Effector memory CD8-positive, alpha-beta T cell (primary cell): ENCODE measurements around the gene DDX28.
"Not testable (repeated sequence)": the region's sequence is repeated elsewhere in the genome, so short reads cannot be mapped to it uniquely, and the experiment has no call there.

ENCODE experiments used
- ATAC-seq: fragments of 150-1000 bp; cut with Tn5 transposase; replicated peaks from 2 replicates; pipeline ENCODE4 v1.10.0; 2021; ENCODE audit warnings: mild to moderate bottlenecking, moderate library complexity
- DNase-seq, 3 experiments: peaks; one replicate each; pipeline ENCODE4 v3.0.0; 2021
- H3K27ac Mint-ChIP-seq, 2 donors: one replicate each; pipeline ENCODE4 v1.8.0; 2022; ENCODE audit warnings: mild to moderate bottlenecking in 2 of 2, mixed read lengths in 2 of 2, moderate library complexity in 2 of 2
- H3K27me3 Mint-ChIP-seq, 2 donors: one replicate each; pipeline ENCODE4 v1.8.0; 2022; ENCODE audit warnings: mixed read lengths in 2 of 2
- H3K36me3 Mint-ChIP-seq: one replicate; pipeline ENCODE4 v1.8.0; 2022; ENCODE audit warnings: mild to moderate bottlenecking, moderate library complexity, mixed read lengths; ENCODE audit not compliant: insufficient read depth
- H3K4me1 Mint-ChIP-seq, 2 donors: one replicate each; pipeline ENCODE4 v1.8.0; 2022; ENCODE audit warnings: low read depth in 2 of 2, mixed read lengths in 2 of 2
- H3K4me3 Mint-ChIP-seq, 2 donors: one replicate each; pipeline ENCODE4 v1.8.0; 2022; ENCODE audit warnings: mild to moderate bottlenecking in 2 of 2, mixed read lengths in 2 of 2, moderate library complexity in 2 of 2
- H3K9me3 Mint-ChIP-seq, 2 donors: one replicate each; pipeline ENCODE4 v1.8.0; 2022; ENCODE audit warnings: mixed read lengths in 2 of 2

Gene DDX28

DNA sequence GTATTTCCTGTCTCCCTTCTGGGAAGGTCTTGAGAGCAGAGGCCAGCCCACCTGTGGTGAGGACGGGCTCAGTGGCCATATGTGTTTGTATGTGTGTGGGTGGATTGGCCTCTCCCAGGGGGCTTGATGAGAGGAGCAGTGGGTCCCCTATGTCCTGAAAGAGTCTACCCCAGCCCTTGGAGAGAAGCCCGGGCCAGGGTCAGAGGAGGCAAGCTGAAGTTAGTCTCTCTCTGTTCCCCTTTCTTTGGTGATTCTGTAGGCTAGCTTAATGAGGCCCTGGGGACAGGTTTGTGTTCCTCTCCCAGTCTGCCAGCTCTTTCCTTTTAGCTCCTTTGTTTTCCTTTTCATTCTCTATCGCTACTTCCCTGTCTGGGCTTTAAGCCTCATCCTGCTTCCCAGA, 38.4 kb upstream of the DDX28 start:
- Mint-ChIP-seq H3K36me3 (no peaks in the 10 kb centered on the region), H3K27ac (peak overlapping the region; percentile 90 to 91), H3K27me3 (no peaks in the 10 kb centered on the region), H3K4me1 (peaks cover 55 to 69% of the 10 kb centered on the region in 2 donors), H3K9me3 (no peaks in the 10 kb centered on the region), H3K4me3 (peak overlapping the region; percentile 44 to 76)
- ATAC-seq (no peak), DNase-seq (no peak)

DNA sequence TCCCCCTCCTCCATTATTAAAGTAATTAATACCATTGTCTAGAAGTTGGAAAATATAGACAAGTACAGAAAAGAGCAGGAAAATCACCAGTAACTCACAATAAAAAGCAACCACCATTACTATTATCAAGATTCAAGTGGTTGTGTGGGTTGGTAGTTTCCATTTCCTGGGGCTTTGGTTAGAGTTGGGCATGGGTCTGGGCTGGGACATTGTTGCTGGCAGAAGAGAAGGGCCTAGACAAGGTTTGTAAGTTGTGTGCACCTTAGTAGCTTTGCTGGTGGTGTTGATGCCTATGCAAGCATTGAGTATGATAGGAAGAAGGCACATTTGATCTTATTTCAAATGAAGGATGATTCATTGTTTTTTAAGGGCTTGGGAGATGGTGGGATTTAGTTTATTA, 36.8 kb upstream of the DDX28 start:
- no peak for DNase-seq
- H3K4me1 Mint-ChIP-seq, result peaks cover 44 to 68% of the 10 kb centered on the region in 2 donors
- H3K36me3 Mint-ChIP-seq, result no peaks in the 10 kb centered on the region
- no peaks in the 10 kb centered on the region for H3K9me3 Mint-ChIP-seq
- H3K4me3 Mint-ChIP-seq, result peak overlapping the region in 1 of 2 donors; percentile 50
- no peak for ATAC-seq
- H3K27ac Mint-ChIP-seq, result peak overlapping the region; percentile 90 to 91
- H3K27me3 Mint-ChIP-seq, result no peaks in the 10 kb centered on the region

DNA sequence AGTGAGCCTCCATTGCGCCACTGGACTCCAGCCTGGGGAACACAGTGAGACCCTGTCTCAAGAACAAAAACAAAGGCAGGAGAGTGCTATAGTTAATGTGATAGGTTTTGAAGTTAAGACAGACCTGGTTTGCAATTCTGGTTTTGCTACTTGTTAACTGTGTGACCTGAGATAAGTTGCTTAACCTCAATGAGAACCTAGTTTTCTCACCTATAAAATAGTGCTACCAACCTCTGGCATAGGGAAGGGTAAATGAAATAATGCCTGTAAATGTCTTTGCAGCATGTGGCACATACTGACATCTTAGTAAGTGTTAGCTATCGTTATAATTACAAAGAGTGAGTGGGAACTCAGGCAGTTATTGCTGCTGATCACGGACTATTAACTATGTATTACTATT, 32.4 kb upstream of the DDX28 start:
- ATAC-seq (peak; percentile 16), DNase-seq (no peak)
- no peaks in the 10 kb centered on the region for H3K9me3 Mint-ChIP-seq
- peak overlapping the region in 1 of 2 donors; percentile 66 for H3K27ac Mint-ChIP-seq
- H3K27me3 Mint-ChIP-seq, result no peaks in the 10 kb centered on the region
- peak overlapping the region in 1 of 2 donors; percentile 41 for H3K4me3 Mint-ChIP-seq
- H3K4me1 Mint-ChIP-seq, result peaks cover 11 to 32% of the 10 kb centered on the region in 2 donors
- H3K36me3 Mint-ChIP-seq, result peaks cover 17% of the 10 kb centered on the region

DNA sequence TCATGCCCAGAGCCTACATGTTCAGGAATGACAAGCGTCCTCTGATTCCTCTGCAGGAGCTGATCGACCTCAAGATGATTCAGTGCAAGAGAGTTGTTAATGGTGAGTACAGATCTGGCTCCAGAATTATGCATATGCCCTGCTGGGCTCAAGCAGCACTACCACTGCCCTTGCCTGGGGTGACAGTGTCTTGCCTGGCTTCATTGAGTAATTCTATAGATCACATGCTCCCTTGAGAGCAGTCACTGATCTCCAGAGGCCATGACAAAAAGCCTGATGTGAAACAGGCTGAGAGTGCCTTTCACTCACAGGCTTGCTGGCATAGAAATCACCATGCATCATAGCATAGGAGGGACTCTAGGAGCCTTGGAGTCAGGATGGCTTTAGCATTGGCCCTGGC, 26.4 kb upstream of the DDX28 start:
- peaks cover 23% of the 10 kb centered on the region for H3K36me3 Mint-ChIP-seq
- DNase-seq, result no peak
- H3K9me3 Mint-ChIP-seq, result no peaks in the 10 kb centered on the region
- no peak overlapping the region for H3K4me3 Mint-ChIP-seq
- no peak for ATAC-seq
- H3K27me3 Mint-ChIP-seq, result no peaks in the 10 kb centered on the region
- H3K4me1 Mint-ChIP-seq, result no peaks in the 10 kb centered on the region
- H3K27ac Mint-ChIP-seq, result no peak overlapping the region

DNA sequence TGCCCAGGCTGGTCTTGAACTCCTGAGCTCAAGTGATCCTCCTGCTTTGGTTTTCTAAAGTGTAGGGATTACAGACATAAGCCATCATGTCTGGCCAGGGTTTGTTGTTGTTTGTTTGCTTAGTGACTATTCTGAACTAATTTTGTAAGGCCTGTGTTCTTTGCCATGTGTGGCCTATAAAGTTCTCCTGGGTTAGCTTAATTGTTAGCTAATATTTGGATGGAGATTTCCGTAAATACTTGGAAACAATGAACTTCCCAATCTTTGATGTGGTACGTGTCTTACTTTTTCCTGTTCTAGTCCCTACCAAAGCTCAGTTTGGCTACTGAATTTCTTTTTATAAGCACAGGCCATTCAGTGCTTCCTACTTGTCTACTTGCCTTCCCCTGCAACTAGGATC, 25.0 kb upstream of the DDX28 start:
- H3K27me3 Mint-ChIP-seq, result no peaks in the 10 kb centered on the region
- no peaks in the 10 kb centered on the region for H3K9me3 Mint-ChIP-seq
- ATAC-seq (no peak), DNase-seq (no peak)
- peaks cover 17% of the 10 kb centered on the region for H3K36me3 Mint-ChIP-seq
- H3K4me3 Mint-ChIP-seq, result no peak overlapping the region
- H3K27ac Mint-ChIP-seq, result peak overlapping the region; percentile 41 to 76
- no peaks in the 10 kb centered on the region for H3K4me1 Mint-ChIP-seq

DNA sequence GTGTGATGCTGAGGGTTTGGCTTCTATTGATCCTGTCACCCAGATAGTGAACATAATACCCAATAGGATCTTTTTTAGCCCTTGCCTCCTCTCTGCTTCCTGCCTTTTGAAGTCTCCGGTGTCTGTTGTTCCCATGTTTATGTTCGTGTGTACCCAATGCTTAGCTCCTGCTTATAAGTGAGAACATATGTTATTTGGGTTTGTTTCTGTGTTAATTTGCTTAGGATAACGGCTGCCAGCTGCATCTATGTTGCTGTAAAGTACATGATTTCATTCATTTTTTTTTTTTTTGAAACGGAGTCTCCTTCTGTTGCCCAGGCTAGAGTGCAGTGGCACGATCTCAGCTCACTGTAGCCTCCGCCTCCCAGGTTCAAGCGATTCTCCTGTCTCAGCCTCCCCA, 23.1 kb upstream of the DDX28 start:
- DNase-seq, result no peak
- Mint-ChIP-seq H3K4me1 (no peaks in the 10 kb centered on the region), H3K36me3 (peaks cover 10% of the 10 kb centered on the region), H3K27ac (peak overlapping the region in 1 of 2 donors; percentile 38), H3K4me3 (no peak overlapping the region), H3K27me3 (no peaks in the 10 kb centered on the region), H3K9me3 (no peaks in the 10 kb centered on the region)
- no peak for ATAC-seq

DNA sequence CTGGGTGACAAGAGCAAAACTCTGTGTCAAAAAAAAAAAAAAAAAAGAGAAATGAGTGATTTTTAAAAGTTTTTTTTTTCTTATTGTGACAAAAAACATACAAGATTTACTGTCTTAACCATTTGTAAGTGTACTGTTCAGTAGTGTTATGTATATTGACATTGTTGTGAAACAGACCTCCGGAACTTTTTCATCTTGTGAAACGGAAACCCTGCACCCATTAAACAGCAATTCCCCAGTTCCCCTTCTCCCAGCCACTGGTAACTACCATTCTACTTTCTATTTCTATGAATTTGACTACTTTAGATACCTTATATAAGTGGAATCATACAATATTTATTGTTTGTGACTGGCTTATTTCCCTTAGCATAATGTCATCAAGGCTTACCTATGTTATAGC, 18.8 kb upstream of the DDX28 start:
- DNase-seq (no peak), ATAC-seq (no peak)
- no peak overlapping the region for H3K27ac Mint-ChIP-seq
- peaks cover 6 to 7% of the 10 kb centered on the region in 2 donors for H3K4me1 Mint-ChIP-seq
- no peaks in the 10 kb centered on the region for H3K27me3 Mint-ChIP-seq
- no peaks in the 10 kb centered on the region for H3K9me3 Mint-ChIP-seq
- H3K36me3 Mint-ChIP-seq, result peaks cover 12% of the 10 kb centered on the region
- no peak overlapping the region for H3K4me3 Mint-ChIP-seq

DNA sequence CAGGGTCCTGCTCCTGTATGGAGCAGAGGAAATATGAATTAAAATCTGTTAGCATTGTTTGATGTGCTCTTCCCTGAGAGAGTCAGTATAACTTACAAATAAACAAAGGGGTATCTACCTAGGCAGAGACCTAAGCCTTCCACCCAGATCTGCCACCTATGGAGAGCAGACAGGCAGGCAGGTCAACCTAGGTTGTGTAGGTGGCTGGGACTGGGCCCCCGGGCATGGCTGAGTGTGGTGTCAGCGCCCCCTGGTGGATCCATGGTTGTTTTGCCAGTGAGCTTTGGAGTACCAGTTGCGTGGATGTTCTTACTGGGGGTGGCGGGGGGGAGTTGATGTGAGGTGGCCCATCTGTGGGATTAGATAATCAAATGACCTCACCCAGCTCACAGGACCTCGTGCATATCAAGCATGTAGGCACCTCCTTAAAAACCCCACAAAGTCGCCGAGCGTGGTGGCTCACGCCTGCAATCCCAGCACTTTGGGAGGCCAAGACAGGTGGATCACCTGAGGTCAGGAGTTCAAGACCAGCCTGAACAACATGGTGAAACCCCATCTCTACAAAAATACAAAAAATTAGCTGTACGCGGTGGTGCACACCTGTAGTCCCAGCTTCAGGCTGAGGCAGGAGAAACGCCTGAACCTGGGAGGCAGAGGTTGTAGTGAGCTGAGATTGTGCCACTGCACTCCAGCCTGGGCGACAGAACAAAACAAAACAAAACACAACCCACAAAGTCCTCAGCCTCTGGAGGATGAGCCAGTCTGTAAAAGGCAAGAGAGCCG, 17.7 kb upstream of the DDX28 start:
- ATAC-seq, result peak; percentile 100
- DNase-seq, result peak; percentile 86 to 89 (median 88)
- H3K36me3 Mint-ChIP-seq, result peaks cover 10% of the 10 kb centered on the region
- H3K27ac Mint-ChIP-seq, result peak overlapping the region in 1 of 2 donors; percentile 66
- peaks cover 9 to 10% of the 10 kb centered on the region in 2 donors for H3K4me1 Mint-ChIP-seq
- H3K9me3 Mint-ChIP-seq, result no peaks in the 10 kb centered on the region
- no peak overlapping the region for H3K4me3 Mint-ChIP-seq
- no peaks in the 10 kb centered on the region for H3K27me3 Mint-ChIP-seq

DNA sequence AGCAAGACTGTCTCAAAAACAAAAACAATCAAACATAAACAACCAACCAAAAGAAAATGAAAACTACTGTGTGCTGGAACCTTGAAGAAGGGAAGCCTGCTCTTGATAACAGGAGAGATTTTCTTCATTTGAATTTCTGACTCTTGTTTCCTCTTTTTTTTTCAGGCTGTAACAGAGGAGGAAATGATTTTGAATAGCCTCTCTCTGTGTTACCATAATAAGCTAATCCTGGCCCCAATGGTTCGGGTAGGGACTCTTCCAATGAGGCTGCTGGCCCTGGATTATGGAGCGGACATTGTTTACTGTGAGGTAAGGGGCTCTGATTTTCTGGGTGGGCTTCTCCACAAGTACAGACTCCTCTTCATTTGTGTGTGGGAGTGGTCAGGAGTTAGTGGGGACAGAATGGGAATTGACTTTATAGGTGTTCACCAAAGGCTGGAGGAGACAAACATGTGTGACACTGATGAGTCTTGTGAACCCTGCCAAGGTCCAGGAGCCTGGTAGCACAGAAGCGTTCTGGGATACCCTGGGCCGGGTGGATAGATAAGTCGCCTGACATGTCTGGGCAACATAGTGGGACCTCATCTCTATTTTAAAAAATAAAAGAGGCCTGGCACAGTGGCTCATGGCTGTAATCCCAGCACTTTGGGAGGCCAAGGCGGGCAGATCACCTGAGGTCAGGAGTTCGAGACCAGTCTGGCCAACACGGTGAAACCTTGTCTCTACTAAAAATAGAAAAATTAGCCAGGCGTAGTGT, 15.0 kb upstream of the DDX28 start:
- no peak for ATAC-seq
- Mint-ChIP-seq H3K36me3 (peaks cover 4% of the 10 kb centered on the region), H3K27ac (no peak overlapping the region), H3K27me3 (no peaks in the 10 kb centered on the region), H3K4me3 (no peak overlapping the region), H3K9me3 (no peaks in the 10 kb centered on the region), H3K4me1 (peaks cover 9 to 10% of the 10 kb centered on the region in 2 donors)
- no peak for DNase-seq

- Mint-ChIP-seq H3K4me3 (no peak overlapping the region), H3K36me3 (peaks cover 7% of the 10 kb centered on the region), H3K4me1 (peaks cover 15 to 21% of the 10 kb centered on the region in 2 donors), H3K27ac (no peak overlapping the region), H3K9me3 (no peaks in the 10 kb centered on the region), H3K27me3 (no peaks in the 10 kb centered on the region)
- ATAC-seq (no peak), DNase-seq (no peak)
These were observed 12.2 kb upstream of the DDX28 start for GRCh38 chr16:68035227-68035626.

GRCh38 chr16:68033101-68033500, 10.1 kb upstream of the DDX28 start:
- Mint-ChIP-seq H3K36me3 (peaks cover 9% of the 10 kb centered on the region), H3K4me3 (no peak overlapping the region), H3K4me1 (peaks cover 12 to 21% of the 10 kb centered on the region in 2 donors), H3K27me3 (no peaks in the 10 kb centered on the region), H3K27ac (peak overlapping the region in 1 of 2 donors; percentile 90), H3K9me3 (no peaks in the 10 kb centered on the region)
- ATAC-seq, result no peak
- DNase-seq, result no peak

- Mint-ChIP-seq H3K36me3 (peaks cover 13% of the 10 kb centered on the region), H3K4me1 (peaks cover 17 to 27% of the 10 kb centered on the region in 2 donors)
These were observed 8.9 kb upstream of the DDX28 start for GRCh38 chr16:68031951-68032350.

GRCh38 chr16:68030108-68030507, 7.1 kb upstream of the DDX28 start:
- Mint-ChIP-seq H3K36me3 (peaks cover 13% of the 10 kb centered on the region), H3K4me1 (peaks cover 13 to 22% of the 10 kb centered on the region in 2 donors)

More at GRCh38 chr16:68031951-68032350, 8.9 kb upstream of the DDX28 start:
- Mint-ChIP-seq H3K9me3 (no peaks in the 10 kb centered on the region), H3K27ac (peak overlapping the region; percentile 35 to 90), H3K4me3 (peak overlapping the region in 1 of 2 donors; percentile 60), H3K27me3 (no peaks in the 10 kb centered on the region)
- ATAC-seq, result peak; percentile 36
- DNase-seq, result no peak

GRCh38 chr16:68028996-68029395, 6.0 kb upstream of the DDX28 start:
- ATAC-seq, result no peak
- H3K4me1 Mint-ChIP-seq, result peaks cover 13 to 22% of the 10 kb centered on the region in 2 donors
- no peaks in the 10 kb centered on the region for H3K9me3 Mint-ChIP-seq
- peaks cover 15% of the 10 kb centered on the region for H3K36me3 Mint-ChIP-seq
- no peak for DNase-seq
- H3K4me3 Mint-ChIP-seq, result no peak overlapping the region
- H3K27me3 Mint-ChIP-seq, result no peaks in the 10 kb centered on the region
- no peak overlapping the region for H3K27ac Mint-ChIP-seq

More at GRCh38 chr16:68030108-68030507, 7.1 kb upstream of the DDX28 start:
- not testable (repeated sequence) for ATAC-seq, H3K27me3 Mint-ChIP-seq, H3K9me3 Mint-ChIP-seq, H3K27ac Mint-ChIP-seq, DNase-seq, H3K4me3 Mint-ChIP-seq
